Iris pigment epithelial cell (primary cell): ENCODE data around the gene LMBRD1.
A peak's percentile ranks its signal among the peaks of the same experiment; 100 is the strongest.
"Not testable (repeated sequence)": the region's sequence is repeated elsewhere in the genome, so short reads cannot be mapped to it uniquely, and the experiment has no call there.

Experiments used
- DNase-seq: peaks from one replicate; pipeline ENCODE4 v3.0.0-alpha.2; 2011; ENCODE audit warnings: low read depth

LMBRD1 gene

GRCh38 chr6:69796073-69796641 lies 653 bp downstream of the LMBRD1 start:
- peak; percentile 49 for DNase-seq

GRCh38 chr6:69795469-69796072 lies 1.2 kb downstream of the LMBRD1 start:
- DNase-seq, result peak; percentile 6

- DNase-seq, result no peak
These were observed 4.5 kb downstream of the LMBRD1 start for GRCh38 chr6:69792292-69792691.

- DNase-seq, result no peak
These were observed 5.7 kb downstream of the LMBRD1 start for GRCh38 chr6:69791065-69791471.

GRCh38 chr6:69790629-69791028 lies 6.2 kb downstream of the LMBRD1 start:
- DNase-seq, result no peak

- DNase-seq, result no peak
These were observed 7.2 kb downstream of the LMBRD1 start for GRCh38 chr6:69789578-69789977.

GRCh38 chr6:69787436-69787835 lies 9.4 kb downstream of the LMBRD1 start:
- DNase-seq, result not testable (repeated sequence)

GRCh38 chr6:69785697-69786096 lies 11.1 kb downstream of the LMBRD1 start:
- DNase-seq, result no peak

GRCh38 chr6:69784595-69785377 lies 12.0 kb downstream of the LMBRD1 start:
- DNase-seq, result no peak

- no peak for DNase-seq
These were observed 13.7 kb downstream of the LMBRD1 start for GRCh38 chr6:69783108-69783507.

GRCh38 chr6:69780585-69781178 lies 16.1 kb downstream of the LMBRD1 start:
- no peak for DNase-seq

GRCh38 chr6:69775941-69776340 lies 20.9 kb downstream of the LMBRD1 start:
- no peak for DNase-seq

GRCh38 chr6:69775585-69775849 lies 21.3 kb downstream of the LMBRD1 start:
- DNase-seq, result no peak

- no peak for DNase-seq
These were observed 21.8 kb downstream of the LMBRD1 start for GRCh38 chr6:69774740-69775584.

- DNase-seq, result no peak
These were observed 25.5 kb downstream of the LMBRD1 start for GRCh38 chr6:69771158-69771906.

- no peak for DNase-seq
These were observed 28.1 kb downstream of the LMBRD1 start for GRCh38 chr6:69768664-69769063.

GRCh38 chr6:69763763-69764162 lies 33.0 kb downstream of the LMBRD1 start:
- DNase-seq, result no peak

- DNase-seq, result no peak
These were observed 35.0 kb downstream of the LMBRD1 start for GRCh38 chr6:69761853-69762252.

GRCh38 chr6:69758214-69758613 lies 38.6 kb downstream of the LMBRD1 start:
- no peak for DNase-seq

GRCh38 chr6:69756907-69757306 lies 39.9 kb downstream of the LMBRD1 start:
- DNase-seq, result no peak

GRCh38 chr6:69756366-69756765 lies 40.4 kb downstream of the LMBRD1 start:
- no peak for DNase-seq

- no peak for DNase-seq
These were observed 61.8 kb downstream of the LMBRD1 start for GRCh38 chr6:69735027-69735426.
